Measurements from ENCODE around the gene SMCO2.

DNA sequence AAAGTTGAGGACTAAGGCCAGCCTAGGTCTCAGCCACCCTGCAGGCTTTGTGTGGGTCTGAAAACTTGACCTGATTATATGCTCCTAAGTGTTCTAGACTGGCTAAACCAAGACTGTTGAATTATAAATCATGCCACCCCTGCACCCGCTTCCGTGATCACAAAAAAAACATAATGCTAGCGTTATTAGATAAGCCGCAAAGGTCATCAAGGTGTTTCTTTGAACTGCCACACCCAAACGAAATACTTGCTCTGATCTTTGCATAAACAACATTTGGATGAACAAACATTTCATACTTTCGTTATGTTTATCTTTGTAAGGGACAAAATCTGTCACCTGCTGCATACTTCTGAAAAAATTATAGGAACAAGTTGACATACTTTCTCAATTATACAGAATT, 2.5 kb downstream of the SMCO2 start:
- TF ChIP-seq CTCF (IDR thresholded peaks at IDR 0.05) (no peak), POLR2A (IDR thresholded peaks at IDR 0.05) (no peak)
